NCI-H2171 treated with DMSO at 0.1 percent for 48 hours (cell line): Measurements from ENCODE around the gene MAFF.
"Not testable (repeated sequence)": the region's sequence is repeated elsewhere in the genome, so short reads cannot be mapped to it uniquely, and the experiment has no call there.

ENCODE experiments used
- DNase-seq: peaks from one replicate; lab custom pipeline; 2025; lab: John Stamatoyannopoulos, UW

Gene MAFF

DNA sequence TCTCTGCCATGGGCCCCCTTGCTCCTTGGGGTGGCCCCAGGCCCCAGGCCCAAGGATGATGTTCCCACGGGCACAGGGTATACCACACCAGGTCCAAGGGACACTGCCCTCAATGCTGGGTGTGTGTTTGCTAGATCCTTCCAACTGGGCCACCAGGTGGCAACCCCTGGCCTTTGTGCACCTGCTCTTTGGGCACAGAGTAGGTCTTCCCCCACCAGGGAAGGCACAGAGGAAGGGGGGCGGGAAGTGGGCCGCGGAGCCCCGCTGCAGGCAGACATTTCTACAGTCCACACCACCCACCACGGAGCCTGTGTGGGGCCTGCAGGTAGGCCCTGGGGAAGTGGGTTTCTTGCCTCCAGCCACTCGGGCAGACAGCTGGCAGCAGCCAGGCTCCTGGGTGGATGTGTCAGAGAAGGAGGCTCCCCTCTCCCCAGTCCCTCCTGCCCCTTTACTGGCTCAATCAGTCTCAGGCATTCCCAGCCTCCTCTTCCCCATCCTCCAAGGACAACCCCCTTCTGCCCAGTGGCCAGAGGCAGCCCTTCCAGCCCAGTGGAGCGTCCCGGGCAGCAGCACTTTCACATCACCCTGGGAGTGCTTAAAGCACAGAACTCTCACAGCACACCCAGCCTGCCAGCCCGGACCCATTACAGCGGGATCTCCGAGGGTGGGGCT, 21.6 kb downstream of the MAFF start:
- no peak for DNase-seq

DNA sequence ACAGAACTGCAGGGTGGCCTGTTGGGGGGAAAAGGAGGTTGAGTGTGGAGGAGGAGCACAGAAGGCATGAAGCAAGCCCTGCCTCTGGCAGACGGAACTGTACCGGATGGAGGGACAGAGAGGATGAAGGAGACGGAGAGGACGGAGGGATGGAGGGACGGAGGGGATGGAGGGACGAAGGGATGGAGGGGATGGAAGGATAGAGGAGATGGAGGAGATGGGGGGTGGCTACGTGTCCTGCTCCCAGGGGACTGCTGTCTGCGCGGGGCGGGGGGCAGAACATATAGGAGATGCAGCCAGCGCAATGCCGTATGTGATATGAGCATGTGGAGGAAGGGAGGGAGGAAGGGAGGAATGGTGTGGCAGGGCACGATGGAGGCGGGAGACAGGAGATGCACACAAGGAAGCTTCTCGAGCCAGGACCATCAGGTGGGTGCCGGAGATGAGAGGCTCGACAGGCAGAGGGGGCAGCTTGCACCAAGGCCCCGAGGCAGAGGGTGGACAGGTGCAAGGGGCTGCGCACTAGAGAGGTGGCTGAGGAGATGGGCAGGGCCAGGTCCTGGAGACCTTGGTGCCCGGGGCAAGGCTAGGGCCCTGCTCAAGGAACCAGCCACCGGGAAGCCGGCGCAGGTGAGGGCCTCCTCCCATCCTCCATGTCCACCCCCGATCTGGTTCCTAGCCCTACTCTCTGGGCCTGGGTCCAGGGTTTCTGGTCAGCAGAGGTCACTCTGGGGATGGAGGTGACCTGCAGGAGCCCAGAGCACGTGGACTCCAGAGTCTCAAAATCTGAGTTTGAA, 25.3 kb downstream of the MAFF start:
- DNase-seq: no peak

DNA sequence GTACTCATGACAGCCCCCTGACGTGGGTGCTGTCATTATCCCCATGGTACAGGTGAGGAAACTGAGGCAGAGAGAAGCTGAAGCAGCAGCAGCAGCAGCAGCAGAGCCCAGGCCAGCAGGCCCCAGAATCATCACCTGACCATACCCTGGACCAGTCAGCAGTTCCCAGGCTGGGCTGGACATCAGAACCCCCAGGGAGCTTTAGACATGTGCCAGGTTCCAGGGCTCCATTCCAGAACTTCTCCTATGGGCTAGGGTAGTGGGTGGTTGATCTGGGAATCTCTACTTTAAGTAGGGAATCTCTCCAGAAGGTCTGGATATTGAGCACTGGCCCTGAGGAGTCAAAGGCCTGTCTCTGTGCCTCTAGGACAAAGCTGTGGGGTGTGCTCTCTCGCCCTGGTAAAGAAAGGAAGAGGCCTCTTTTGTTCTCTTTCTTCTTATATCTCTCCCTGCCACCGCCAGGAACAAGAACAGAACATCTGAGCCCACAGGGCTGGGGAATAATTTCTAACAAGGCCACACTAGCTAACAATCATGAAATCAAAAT, 26.6 kb downstream of the MAFF start:
- no peak for DNase-seq

DNA sequence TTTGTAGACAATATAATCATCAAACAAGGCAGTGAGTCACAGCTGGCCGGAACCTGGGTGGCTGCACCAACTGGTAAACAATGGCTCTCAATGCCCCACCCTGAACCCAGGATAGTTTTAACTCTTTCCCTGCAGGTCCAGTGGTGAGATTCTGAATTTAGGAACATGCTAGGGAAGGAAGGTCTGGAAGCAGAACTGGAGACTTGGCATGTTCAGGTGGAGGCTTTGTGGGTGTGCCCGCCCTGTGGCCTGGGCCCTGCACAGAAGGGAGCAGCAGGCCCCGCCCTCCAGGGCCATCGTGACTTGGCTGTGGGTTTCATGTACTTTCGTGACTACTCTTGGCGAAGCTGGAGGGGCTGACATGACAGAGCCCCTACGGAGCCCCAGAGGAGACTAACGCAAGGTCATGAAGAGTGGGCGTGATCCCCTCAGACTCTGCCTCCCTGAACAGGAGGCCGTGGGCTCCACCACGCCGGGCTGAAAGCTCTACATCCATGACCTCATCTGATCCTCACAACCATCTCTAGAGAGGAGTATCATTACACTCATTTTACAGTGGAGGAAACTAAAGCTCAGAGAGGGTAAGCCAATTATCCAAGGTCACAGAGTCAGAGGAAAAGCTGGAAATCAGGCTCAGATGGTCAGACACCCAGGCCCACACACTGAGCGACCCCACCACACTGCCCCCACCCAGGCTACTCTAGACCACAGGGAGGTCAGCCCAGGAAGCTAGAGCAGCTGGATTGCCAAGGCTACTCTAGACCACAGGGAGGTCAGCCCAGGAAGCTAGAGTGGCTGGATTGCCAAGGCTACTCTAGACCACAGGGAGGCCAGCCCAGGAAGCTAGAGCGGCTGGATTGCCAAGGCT, 27.3 kb downstream of the MAFF start:
- no peak for DNase-seq

DNA sequence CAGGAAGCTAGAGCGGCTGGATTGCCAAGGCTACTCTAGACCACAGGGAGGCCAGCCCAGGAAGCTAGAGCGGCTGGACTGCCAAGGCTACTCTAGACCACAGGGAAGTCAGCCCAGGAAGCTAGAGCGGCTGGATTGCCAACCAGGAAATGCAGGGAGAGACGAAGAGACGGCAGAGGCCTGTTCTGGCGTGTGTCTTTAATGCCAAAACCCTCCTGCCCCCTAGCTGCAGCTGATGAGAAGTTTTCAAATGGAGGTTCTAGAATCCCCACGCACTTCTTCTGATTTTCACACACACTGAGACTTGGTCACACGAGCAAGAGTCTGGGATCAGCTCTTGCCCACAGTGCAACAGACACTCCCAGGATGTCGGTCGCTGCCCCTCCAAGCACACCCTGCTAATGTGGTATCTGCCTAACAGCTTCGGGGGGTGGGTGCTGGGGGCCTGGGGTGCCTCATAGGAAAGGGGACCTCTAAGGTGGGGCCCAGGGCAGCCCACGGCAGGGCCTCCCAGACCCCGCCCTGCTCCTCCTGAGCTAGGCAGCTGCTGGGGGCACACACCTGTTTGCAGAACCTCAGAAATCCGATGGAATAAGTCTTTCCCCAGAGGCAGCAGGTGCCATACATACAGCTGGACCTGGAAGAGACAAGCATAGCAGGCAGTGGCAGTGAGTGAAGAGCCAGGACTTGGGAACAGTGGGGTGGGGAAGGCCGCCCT, 28.5 kb downstream of the MAFF start:
- DNase-seq: no peak

DNA sequence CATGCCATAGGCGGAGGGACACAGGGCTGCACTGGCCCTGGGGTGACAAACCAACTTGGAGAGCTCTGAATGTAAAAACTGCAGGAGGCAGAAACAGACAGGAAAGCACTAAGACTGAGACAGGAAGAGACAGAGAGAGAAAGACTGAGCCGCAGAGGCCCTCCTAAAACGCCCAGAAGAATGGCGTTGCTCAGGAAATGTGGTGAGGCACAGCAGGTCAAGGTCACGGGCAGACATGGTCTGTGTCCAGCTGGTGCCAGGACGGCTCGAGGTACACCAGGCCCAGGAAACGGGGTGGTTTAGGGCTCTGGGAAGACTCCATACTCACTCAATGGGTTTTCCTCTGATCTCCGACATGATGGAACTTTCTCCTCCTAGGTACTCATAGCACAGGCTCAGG, 29.1 kb downstream of the MAFF start:
- no peak for DNase-seq

DNA sequence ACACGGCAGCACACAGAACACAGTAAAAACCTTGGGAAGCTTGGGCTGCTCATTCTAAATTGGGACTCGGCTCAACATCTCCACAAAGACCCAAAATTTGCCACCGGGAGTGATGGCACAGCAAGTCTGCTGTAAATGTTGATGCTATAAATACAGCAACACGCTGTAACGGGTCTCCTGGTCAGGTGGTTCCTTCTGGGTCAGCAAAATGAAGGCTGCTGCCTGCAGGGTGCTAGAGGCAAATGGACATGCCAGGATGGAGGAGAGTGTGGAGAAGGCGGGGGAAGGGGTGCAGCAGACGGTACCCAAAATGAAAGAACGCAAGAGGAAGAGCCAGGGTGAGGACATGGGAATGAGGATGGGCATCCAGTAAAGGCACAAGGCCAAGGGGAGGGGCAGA, 30.4 kb downstream of the MAFF start:
- no peak for DNase-seq

DNA sequence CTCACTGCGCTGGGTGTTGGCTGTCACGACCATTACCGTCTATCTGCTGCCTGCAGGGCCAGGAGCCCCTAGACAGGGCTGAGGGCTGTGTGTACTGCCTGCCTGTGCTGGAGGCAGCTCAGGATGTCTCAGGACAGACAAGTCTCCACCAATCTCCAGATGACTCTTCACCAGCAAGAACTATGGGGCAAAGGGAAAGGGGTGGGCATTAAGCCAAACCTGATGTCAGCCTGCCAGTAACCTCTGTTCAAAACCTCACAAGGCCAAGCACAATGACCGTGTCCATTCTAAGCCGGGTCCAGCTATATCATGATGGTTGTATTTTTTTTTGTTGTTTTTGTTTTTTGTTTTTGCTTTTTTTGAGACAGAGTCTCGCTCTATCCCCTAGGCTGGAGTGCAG, 31.6 kb downstream of the MAFF start:
- DNase-seq: no peak

DNA sequence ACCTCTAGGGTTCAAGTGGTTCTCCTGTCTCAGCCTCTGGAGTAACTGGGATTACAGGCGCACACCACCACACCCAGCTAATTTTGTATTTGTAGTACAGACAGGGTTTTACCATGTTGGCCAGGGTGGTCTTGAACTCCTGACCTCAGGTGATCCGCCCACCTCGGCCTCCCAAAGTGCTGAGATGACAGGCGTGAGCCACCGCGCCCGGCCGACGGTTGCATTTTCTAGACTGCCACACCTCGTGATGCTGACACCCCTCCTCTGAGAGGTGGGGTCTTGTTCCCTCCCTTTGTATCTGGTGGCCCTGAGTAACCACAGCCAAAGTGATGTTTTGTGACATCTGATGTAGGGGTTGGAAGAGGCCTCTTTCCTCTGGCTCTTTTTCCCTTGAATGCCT, 32.1 kb downstream of the MAFF start:
- DNase-seq: not testable (repeated sequence)

DNA sequence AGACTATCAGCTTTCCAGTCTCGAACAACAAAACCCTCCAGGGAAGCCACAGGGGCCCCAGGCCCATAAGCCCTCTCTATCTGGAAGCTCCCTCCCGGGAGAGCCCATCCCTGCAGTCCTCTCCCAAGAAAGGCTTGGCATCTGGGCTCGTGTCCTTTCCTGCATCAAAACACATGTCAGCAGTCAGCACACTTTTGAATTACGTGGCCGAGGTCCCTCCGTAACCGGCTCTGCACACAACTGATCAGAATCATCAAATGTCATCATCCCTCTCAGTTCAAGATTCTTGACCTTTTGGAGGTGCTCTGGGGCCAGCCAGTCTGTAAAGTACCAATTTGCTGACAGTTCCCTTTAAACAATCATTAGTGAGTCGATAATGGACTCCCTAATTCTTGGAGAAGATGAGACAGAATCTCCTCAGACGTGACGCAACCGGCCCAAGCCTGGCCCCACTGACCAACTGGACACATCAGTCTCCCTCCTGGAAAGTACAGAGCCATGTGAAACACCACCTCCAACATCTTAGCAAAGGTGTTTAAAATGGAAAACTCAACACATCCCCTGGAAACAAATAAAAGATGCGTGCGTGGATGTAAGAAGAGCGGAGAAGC, 33.6 kb downstream of the MAFF start:
- DNase-seq: no peak

DNA sequence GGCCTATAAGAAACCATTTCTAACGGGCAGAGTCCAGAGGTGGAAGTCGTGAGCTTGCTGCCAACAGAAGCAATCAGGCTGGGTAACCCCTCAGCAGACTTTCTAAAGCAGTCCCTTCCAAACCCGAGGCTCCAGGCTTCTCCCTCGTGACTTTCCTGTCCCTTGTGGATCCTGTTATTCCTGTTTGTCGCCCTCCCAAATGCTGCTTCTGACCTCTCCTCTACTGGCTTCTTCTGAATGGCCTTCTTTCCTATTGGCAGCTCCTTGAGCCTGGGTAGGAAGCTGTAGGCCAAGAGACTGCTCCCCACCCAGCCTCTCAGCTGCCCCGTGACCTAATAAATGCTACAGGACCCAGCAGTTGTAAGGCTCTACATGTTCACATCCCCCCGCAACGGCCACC, 35.0 kb downstream of the MAFF start:
- no peak for DNase-seq

DNA sequence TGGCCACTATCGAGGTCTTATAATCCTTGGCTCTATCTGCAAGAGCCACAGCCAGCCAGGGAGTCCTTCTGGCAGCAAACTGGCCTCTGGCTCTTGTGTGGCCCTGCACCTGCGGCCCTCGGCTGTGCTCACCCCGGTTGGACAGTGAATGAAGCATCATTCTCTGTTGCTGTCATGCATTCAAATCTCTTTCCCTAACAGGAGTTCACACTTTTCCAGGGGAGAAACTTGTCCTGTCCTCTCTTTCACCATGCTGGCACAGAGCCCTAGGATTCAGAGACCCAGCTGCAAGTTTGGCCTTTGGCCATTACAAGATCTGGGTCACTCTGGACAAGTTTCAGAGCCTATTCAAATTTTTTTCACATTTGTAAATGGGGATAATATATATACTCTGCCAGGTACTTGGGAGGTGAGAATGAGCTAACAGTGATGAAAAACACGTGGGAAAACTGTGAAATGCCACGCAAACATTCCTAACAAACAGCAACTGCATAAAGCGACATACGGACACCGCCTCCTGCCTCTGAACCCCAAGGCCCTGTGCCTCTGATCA, 36.8 kb downstream of the MAFF start:
- no peak for DNase-seq

DNA sequence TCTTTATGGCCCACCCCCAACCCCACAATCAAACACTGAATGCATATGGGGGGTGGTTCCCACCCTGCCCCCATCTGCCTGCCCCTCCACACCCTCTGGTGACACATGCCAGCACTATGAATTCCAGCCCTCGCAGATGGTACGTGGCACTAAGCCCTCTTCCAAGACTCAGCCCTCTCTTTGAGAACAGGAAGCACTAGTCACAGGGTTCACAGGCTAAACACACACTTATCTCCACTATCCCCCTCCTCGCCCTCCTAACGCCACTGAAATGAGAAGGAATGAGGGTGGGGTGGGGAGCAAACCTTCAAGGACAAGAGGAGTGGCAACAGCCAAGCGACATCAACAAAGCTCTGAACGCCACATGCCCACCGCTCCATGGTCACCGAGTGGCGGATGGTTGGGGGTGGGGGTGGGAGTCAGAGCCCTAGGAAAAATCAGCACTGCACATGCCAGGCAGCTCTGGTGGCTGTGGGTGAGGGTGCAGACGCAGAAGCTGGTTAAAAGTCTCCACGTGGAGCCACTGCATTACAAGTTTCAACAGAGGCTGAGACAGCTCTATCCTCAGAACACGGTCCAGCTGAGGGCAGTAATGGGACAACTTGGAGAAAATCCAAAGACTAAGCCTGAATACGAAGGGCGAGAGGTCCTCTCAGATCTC, 37.4 kb downstream of the MAFF start:
- DNase-seq: no peak

DNA sequence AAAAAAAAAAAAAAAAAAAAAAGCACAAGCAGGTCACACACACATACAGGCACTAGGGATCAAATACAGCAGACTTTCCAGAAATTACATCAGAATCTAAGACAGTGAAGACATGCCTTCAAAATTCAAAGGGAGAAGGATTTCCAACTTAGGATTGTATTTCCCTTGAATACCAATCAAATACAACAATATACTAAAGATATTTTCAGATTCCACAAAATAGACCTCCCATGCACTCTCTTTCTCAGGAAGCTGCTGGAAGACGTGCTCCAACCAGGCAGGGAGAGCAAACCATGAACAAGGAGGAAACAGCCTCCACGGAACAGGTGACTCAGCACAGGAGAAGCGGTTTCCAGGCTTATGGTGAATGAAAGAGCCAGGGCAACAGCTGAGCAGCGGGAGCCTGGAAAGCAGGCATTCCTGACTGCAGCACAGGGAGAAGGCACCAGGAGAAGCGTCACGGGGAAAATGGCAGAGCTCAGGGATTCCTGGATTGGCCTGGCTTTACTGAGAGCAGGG, 39.0 kb downstream of the MAFF start:
- peak; percentile 53 for DNase-seq

DNA sequence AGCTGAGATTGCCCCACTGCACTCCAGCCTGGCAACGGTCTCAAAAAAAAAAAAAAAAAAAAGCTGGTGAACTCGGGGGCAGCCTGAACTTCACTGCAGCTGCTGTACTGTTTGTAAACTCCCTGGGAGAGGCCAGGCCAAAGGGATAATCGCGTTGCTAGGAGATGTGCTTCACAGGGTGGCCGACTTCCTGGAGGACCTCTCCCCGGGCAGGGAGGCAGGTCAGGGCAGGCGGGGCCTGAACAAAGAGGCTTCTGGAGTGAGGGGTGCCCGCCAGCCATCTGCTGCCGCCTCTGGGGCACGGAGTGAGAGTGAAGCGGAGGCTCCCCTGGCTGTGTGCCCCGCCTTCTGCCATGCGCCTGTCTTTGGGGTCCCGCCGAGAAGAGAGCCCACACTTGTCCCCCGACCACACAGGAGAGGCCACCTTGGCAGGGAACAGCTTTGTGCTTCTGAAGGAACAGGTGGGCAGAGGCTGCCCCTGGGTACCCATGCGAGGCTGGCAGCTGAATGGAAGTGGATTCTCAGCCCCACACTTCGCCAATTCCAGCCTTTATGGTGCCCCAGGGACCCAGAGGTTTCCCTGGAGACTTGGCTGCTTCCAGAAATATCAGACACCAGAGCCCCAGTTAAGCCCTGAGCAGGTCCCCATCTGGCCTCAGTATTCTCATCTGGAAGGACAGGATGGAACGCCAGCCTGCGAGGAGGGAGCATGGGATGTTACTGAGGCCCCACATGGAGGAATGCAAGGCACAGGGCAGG, 41.4 kb downstream of the MAFF start:
- peak; percentile 100 for DNase-seq

DNA sequence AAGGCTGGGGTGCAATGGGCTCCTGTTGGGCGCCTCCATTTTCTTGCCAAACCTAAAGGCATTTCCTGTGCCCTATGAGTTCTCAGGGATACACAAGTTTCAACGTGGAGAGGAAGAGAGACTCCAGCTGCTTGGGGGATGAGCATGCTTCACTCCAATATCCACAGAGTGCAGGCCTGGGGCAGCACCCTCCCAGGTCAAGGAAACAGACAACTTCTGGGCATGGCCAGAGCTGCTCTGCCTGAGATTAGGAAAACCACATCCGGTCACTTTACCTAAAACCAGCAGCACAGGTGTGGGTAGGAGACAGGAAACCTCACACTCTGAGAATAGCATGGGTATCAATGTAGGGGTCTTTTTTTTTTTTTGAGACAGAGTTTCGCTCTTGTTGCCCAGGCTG, 42.3 kb downstream of the MAFF start:
- no peak for DNase-seq

DNA sequence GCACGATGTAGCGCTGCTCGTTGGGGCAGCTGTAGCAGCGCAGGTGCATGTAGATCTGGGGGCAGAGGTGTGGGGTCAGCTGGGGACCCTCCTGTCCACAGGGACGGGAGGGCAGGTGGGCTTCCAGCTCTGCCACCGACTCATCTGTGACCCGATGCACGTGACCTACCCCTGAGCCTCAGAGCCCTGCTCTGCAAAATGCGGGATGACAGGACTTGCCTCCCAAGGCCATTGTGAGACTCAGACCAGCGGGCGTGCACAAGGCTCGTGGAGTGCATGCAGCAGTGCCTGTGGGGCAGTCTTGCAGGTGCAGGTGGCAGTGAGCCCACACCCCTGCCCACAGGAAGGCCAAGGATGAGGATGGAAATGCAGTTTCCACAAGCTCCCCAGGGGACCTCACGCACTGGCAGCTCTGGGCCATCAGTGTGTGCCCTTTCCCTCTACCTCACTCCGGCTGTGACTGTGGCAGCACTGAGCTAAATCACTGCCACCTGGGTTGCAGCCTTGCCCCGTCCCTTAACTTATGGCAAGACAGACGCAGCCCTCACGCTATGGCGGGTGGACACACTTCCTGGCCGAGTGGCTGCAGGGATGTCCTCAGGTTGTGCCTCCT, 44.4 kb downstream of the MAFF start:
- no peak for DNase-seq

DNA sequence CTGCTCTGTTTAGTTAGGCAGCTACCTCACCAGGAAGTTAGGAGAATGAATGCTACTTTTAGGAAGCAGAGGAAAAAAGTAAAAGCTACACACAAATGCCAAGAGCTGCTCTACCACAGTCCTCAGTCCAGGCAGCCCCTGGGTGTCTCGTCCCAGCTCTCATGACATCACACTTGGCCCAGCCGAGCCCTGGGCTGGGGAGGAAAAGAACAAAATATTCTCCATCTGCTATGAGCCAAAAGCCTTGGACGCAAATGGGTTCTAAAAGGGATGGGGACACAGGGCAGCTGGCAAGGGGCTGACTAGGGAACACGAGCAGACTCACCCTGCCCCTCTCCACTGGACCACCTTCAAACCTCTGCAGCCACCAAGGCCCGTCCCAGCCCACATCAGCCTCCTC, 44.9 kb downstream of the MAFF start:
- DNase-seq: no peak

DNA sequence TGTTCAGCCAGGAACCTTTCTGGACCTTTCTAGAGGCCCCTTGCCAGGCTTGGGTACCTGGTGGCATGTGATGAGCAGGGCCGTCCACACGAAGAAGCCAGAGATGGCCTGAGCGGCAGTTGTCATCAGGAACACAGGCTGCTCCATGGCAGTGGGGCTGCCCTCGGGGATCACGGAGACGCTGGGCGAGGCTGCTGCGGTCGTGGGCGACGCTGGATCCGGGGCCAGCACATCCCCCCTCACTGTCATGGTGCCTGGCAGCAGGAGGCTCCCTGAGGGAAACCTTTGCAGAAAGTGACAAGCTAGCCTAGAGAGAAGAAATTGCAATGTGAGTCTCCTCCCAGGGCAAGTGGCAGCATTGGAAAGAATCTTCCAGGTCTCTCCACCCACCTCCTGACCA, 45.9 kb downstream of the MAFF start:
- DNase-seq: no peak
